Measurements from ENCODE around the gene CYTH2.

DNA sequence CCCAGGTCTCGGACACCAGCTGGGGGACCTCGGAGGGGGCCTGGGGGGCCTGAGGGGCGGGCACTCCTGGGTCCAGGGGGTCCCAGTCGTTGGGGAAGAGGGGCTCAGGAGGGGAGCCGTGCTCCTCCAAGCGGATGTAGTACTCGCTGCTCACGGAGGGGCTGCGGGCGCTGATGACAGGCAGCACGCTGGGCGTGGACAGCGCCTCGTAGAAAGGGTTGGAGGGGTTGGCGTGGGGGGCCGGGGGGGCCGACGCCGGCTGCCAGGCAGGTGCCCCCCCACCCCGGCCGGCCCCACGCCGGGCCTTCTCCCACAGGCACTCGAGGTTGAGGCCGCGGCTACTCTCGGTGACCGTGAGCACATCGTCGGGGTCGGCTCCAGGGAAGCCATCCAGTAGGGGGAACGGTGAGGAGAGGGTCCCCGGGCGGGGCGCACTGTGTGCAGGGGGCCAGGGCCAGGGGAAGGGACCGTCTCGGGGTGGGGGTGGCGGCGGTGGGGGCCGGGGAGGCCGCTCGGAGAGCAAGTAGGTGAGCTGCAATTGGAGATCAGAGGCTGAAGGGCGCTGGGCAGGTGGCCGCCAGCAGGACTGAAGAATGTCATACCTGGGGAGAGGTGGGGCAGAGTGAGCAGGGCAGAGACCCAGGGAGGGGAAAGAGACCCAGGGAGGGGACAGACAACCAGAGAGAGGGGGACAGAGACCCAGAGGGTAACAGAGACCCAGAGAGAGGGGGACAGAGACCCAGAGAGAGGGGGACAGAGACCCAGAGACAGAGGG is 30.3 kb downstream of the CYTH2 start:
- TF ChIP-seq CHD2 (IDR thresholded peaks at IDR 0.05; ENCODE audit: low read length) (no peak), BRCA1 (IDR thresholded peaks at IDR 0.05; ENCODE audit: low read depth, low read length) (no peak), TCF12 (IDR thresholded peaks at IDR 0.05; ENCODE audit: low read depth, low read length) (no peak), SAP30 (IDR thresholded peaks at IDR 0.05; ENCODE audit: insufficient read depth, insufficient replicate concordance, low read length) (no peak)
